ENCODE measurements around the gene DDRGK1.
A peak's percentile ranks its signal among the peaks of the same experiment; 100 is the strongest.

The DDRGK1 gene

DNA sequence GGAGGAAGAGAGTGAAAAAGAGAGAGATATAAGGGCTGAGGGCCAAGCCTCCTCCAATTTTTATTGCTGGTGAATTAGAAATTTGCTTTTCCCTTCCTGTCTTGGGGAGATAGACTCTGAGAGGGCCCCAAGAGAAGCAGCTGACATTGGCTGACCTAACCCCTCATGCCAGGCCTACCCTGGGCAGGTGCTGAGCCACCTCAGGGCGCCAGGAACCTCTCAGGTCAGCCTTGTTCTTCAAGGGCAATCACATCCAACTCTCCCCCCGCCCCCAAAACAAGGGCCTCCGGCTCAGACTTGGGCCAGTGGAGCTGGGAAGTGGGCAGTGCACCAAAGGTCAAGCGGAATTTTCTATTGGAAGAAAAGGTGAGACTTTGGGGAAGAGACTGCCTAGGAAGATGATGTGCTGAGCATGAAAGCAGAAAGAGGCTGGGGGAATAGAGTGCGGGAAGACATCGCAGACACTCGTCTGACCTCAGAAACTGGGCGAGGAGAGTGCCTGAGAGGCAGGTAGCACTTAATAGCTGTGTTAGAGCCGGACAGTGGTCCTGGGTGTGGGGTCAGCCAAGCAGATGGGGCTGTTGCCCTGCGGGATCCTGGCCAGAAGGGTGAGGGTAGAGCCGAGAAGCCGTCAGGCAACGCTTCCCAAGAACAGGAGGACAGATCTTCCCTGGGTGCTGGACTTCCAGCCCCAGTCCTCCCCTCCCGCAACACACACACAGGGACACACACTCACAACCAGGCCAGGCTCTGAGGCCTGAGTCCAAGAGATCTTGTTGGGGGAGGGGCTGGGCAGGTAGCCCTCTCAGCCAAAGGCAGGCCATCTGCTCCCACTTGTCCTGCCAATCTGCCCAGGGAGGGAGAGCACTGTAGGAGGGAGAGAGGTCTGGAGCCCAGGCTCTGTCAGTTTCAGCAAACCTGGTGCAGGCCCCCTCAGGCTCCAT is 41.1 kb downstream of the DDRGK1 start:
- Histone ChIP-seq H2BK120ac (ENCODE audit: low read depth, low read length) (no peak overlapping the region), H2BK5ac (ENCODE audit: low read length) (no peak overlapping the region), H4K8ac (ENCODE audit: low read depth, low read length) (no peak overlapping the region), H3K9ac (ENCODE audit: low read depth, low read length, poor library complexity) (no peak overlapping the region), H2AFZ (ENCODE audit: low read length) (no peak overlapping the region), H2BK15ac (ENCODE audit: low read length) (no peak overlapping the region), H2BK12ac (ENCODE audit: low read length) (no peak overlapping the region), H3K4me1 (ENCODE audit: control insufficient read depth in 2 of 2, insufficient read depth in 1 of 2, low read depth in 1 of 2, low read length in 2 of 2) (peaks cover 4 to 5% of the 10 kb centered on the region in 2 donors), H3K4me3 (ENCODE audit: low read length in 2 of 2) (no peak overlapping the region), H3K18ac (ENCODE audit: low read length) (no peak overlapping the region), H3K9me3 (replicated peaks in 1 of 2; ENCODE audit: control insufficient read depth in 2 of 2, insufficient read depth in 1 of 2, low read depth in 1 of 2, low read length in 2 of 2) (no peaks in the 10 kb centered on the region), H4K91ac (ENCODE audit: low read depth, low read length, poor library complexity) (no peak overlapping the region), H3K79me1 (ENCODE audit: low read depth, low read length) (peaks cover 10% of the 10 kb centered on the region), H3K4me2 (ENCODE audit: insufficient read depth, low read length, poor library complexity, severe bottlenecking) (no peak overlapping the region), H3K14ac (ENCODE audit: low read length) (no peak overlapping the region), H3K4ac (ENCODE audit: low read length) (no peak overlapping the region), H2AK5ac (ENCODE audit: low read depth, low read length) (no peak overlapping the region), H3K36me3 (replicated peaks in 1 of 2; ENCODE audit: control insufficient read depth in 2 of 2, insufficient read depth in 2 of 2, low read length in 2 of 2) (no peaks in the 10 kb centered on the region), H3K27ac (replicated peaks; ENCODE audit: low read length) (no peak overlapping the region), H3K23ac (ENCODE audit: low read depth, low read length, poor library complexity) (no peak overlapping the region), H3K27me3 (ENCODE audit: control insufficient read depth in 3 of 3, insufficient read depth in 3 of 3, low read depth in 1 of 3, low read length in 3 of 3) (peaks cover 0 to 4% (median 0%) of the 10 kb centered on the region in 3 experiments)
- DNase-seq (ENCODE audit: low spot score), result no peak
- no CpG with 5 or more reads among the region's 14 CpGs for WGBS, 2 donors (ENCODE audit: extremely low coverage in 2 of 2, insufficient read length in 2 of 2, insufficient replicate concordance in 1 of 2)

DNA sequence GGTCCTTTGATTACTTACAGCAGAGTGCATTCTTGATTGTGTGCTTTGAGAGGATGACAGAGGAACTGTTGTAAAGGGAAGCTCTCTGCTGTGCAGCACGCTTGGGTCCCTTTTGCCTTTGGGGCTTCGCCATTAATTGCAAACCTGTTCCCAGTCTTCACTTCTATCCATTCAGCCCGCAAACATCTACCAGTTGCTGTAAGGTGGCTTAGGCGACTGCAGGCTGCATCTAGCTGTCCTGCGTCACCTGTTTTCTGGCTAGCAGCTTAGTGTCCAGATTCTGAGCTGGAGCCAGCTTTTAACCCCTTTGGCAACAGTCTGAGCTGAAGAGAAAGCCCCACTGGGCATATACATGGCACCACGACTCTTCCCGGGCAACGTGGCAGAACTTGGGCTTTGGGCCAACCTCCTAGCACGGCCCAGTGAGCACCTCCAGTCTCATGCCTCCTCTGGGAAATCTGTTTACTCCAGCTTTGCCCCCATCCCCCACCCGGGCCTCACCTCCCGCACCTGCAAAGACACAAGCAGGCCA is 42.3 kb downstream of the DDRGK1 start:
- Histone ChIP-seq H3K14ac (ENCODE audit: low read length) (no peak overlapping the region), H3K9ac (ENCODE audit: low read depth, low read length, poor library complexity) (no peak overlapping the region), H3K4me2 (ENCODE audit: insufficient read depth, low read length, poor library complexity, severe bottlenecking) (no peak overlapping the region), H4K91ac (ENCODE audit: low read depth, low read length, poor library complexity) (no peak overlapping the region), H3K4me1 (ENCODE audit: control insufficient read depth in 2 of 2, insufficient read depth in 1 of 2, low read depth in 1 of 2, low read length in 2 of 2) (peaks cover 4% of the 10 kb centered on the region in 2 donors), H3K27ac (replicated peaks; ENCODE audit: low read length) (no peak overlapping the region), H3K9me3 (replicated peaks in 1 of 2; ENCODE audit: control insufficient read depth in 2 of 2, insufficient read depth in 1 of 2, low read depth in 1 of 2, low read length in 2 of 2) (no peaks in the 10 kb centered on the region), H2BK15ac (ENCODE audit: low read length) (no peak overlapping the region), H3K36me3 (replicated peaks in 1 of 2; ENCODE audit: control insufficient read depth in 2 of 2, insufficient read depth in 2 of 2, low read length in 2 of 2) (no peaks in the 10 kb centered on the region), H4K8ac (ENCODE audit: low read depth, low read length) (no peak overlapping the region), H3K27me3 (ENCODE audit: control insufficient read depth in 3 of 3, insufficient read depth in 3 of 3, low read depth in 1 of 3, low read length in 3 of 3) (no peaks in the 10 kb centered on the region), H3K23ac (ENCODE audit: low read depth, low read length, poor library complexity) (no peak overlapping the region), H2BK120ac (ENCODE audit: low read depth, low read length) (no peak overlapping the region), H3K4me3 (ENCODE audit: low read length in 2 of 2) (peak overlapping the region in 1 of 2 donors; percentile 23), H2BK12ac (ENCODE audit: low read length) (no peak overlapping the region), H3K4ac (ENCODE audit: low read length) (no peak overlapping the region), H3K79me1 (ENCODE audit: low read depth, low read length) (peaks cover 8% of the 10 kb centered on the region), H2BK5ac (ENCODE audit: low read length) (no peak overlapping the region), H3K18ac (ENCODE audit: low read length) (no peak overlapping the region), H2AK5ac (ENCODE audit: low read depth, low read length) (no peak overlapping the region), H2AFZ (ENCODE audit: low read length) (no peak overlapping the region)
- WGBS, 2 donors (ENCODE audit: extremely low coverage in 2 of 2, insufficient read length in 2 of 2, insufficient replicate concordance in 1 of 2), result no CpG with 5 or more reads among the region's 11 CpGs
- no peak for DNase-seq (ENCODE audit: low spot score)

DNA sequence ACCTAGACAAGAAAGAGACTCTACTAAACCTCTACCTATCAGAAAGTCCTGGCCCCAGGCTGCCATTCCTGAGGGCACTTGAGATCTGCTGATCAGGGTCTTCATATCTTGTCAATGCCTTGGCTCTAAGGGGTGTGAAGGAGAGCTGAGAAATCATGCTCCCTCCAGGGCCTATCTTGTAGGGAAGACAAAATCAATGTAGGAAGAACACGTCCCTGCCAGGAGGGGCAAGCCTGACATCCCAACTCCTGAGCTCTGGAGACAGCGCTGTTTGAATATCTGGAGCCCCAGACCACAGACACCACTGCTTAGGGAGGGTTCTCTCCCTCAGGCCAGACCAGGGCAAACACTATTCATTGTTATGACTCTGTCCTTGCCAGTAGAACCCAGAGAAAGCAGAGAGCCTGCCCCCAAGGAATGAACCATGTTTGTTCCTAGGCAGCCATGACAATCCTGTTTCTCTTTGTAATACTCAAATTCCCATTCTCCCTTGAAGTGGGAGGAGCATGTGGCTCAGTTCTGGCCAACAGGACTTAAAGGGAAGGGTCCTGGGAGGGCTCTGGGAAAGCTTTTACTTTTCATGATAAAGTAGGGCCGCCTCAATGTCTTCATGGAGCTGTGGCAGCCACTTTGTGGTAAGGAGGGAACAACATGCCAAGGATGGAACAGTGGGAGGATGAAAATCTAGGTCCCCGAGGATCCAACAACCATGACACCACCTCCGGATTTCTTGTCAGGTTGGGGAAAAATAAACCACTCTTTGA is 43.0 kb downstream of the DDRGK1 start:
- no peak overlapping the region for H4K91ac ChIP-seq (ENCODE audit: low read depth, low read length, poor library complexity)
- H2AFZ ChIP-seq (ENCODE audit: low read length), result peak overlapping the region; percentile 49
- no peak overlapping the region for H4K8ac ChIP-seq (ENCODE audit: low read depth, low read length)
- no peak overlapping the region for H3K27ac ChIP-seq (replicated peaks; ENCODE audit: low read length)
- H3K27me3 ChIP-seq (ENCODE audit: control insufficient read depth in 3 of 3, insufficient read depth in 3 of 3, low read depth in 1 of 3, low read length in 3 of 3), result no peaks in the 10 kb centered on the region
- H3K9me3 ChIP-seq (replicated peaks in 1 of 2; ENCODE audit: control insufficient read depth in 2 of 2, insufficient read depth in 1 of 2, low read depth in 1 of 2, low read length in 2 of 2), result no peaks in the 10 kb centered on the region
- H3K36me3 ChIP-seq (replicated peaks in 1 of 2; ENCODE audit: control insufficient read depth in 2 of 2, insufficient read depth in 2 of 2, low read length in 2 of 2), result no peaks in the 10 kb centered on the region
- H3K4me3 ChIP-seq (ENCODE audit: low read length in 2 of 2), result no peak overlapping the region
- H2BK5ac ChIP-seq (ENCODE audit: low read length), result no peak overlapping the region
- H2AK5ac ChIP-seq (ENCODE audit: low read depth, low read length), result no peak overlapping the region
- peaks cover 8% of the 10 kb centered on the region for H3K79me1 ChIP-seq (ENCODE audit: low read depth, low read length)
- no CpG with 5 or more reads among the region's 5 CpGs for WGBS, 2 donors (ENCODE audit: extremely low coverage in 2 of 2, insufficient read length in 2 of 2, insufficient replicate concordance in 1 of 2)
- H3K4me1 ChIP-seq (ENCODE audit: control insufficient read depth in 2 of 2, insufficient read depth in 1 of 2, low read depth in 1 of 2, low read length in 2 of 2), result peaks cover 4% of the 10 kb centered on the region in 2 donors
- H3K4ac ChIP-seq (ENCODE audit: low read length), result no peak overlapping the region
- H2BK12ac ChIP-seq (ENCODE audit: low read length), result no peak overlapping the region
- no peak overlapping the region for H3K23ac ChIP-seq (ENCODE audit: low read depth, low read length, poor library complexity)
- H3K4me2 ChIP-seq (ENCODE audit: insufficient read depth, low read length, poor library complexity, severe bottlenecking), result no peak overlapping the region
- no peak overlapping the region for H3K14ac ChIP-seq (ENCODE audit: low read length)
- no peak for DNase-seq (ENCODE audit: low spot score)
- H2BK15ac ChIP-seq (ENCODE audit: low read length), result no peak overlapping the region
- H3K9ac ChIP-seq (ENCODE audit: low read depth, low read length, poor library complexity), result no peak overlapping the region
- no peak overlapping the region for H3K18ac ChIP-seq (ENCODE audit: low read length)
- H2BK120ac ChIP-seq (ENCODE audit: low read depth, low read length), result no peak overlapping the region

DNA sequence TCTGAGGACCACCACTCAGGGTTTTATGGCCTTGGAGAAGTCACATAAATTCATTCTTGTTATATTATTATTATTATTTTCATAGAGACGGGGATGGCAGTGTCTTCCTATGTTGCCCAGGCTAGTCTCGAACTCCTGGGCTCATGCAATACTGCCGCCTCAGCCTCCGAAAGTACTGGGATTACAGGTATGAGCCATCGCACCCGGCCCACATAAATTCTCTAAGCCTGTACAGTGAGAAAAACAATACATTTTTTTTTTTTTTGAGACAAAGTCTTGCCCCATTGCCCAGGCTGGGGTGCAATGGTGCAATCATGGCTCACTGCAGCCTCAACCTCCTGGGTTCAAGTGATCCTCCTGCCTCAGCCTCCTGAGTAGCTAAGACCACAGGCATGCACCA is 44.1 kb downstream of the DDRGK1 start:
- Histone ChIP-seq H3K4ac (ENCODE audit: low read length) (no peak overlapping the region), H3K9ac (ENCODE audit: low read depth, low read length, poor library complexity) (no peak overlapping the region), H3K4me3 (ENCODE audit: low read length in 2 of 2) (peak overlapping the region in 1 of 2 donors; percentile 88), H3K23ac (ENCODE audit: low read depth, low read length, poor library complexity) (no peak overlapping the region), H3K27ac (replicated peaks; ENCODE audit: low read length) (no peak overlapping the region), H3K36me3 (replicated peaks in 1 of 2; ENCODE audit: control insufficient read depth in 2 of 2, insufficient read depth in 2 of 2, low read length in 2 of 2) (peaks cover 0 to 5% of the 10 kb centered on the region in 2 donors), H3K4me2 (ENCODE audit: insufficient read depth, low read length, poor library complexity, severe bottlenecking) (no peak overlapping the region), H2BK120ac (ENCODE audit: low read depth, low read length) (no peak overlapping the region), H3K9me3 (replicated peaks in 1 of 2; ENCODE audit: control insufficient read depth in 2 of 2, insufficient read depth in 1 of 2, low read depth in 1 of 2, low read length in 2 of 2) (no peaks in the 10 kb centered on the region), H3K14ac (ENCODE audit: low read length) (no peak overlapping the region), H2AFZ (ENCODE audit: low read length) (no peak overlapping the region), H3K27me3 (ENCODE audit: control insufficient read depth in 3 of 3, insufficient read depth in 3 of 3, low read depth in 1 of 3, low read length in 3 of 3) (no peaks in the 10 kb centered on the region), H4K8ac (ENCODE audit: low read depth, low read length) (no peak overlapping the region), H2BK15ac (ENCODE audit: low read length) (no peak overlapping the region), H3K18ac (ENCODE audit: low read length) (no peak overlapping the region), H4K91ac (ENCODE audit: low read depth, low read length, poor library complexity) (no peak overlapping the region), H2AK5ac (ENCODE audit: low read depth, low read length) (no peak overlapping the region), H3K4me1 (ENCODE audit: control insufficient read depth in 2 of 2, insufficient read depth in 1 of 2, low read depth in 1 of 2, low read length in 2 of 2) (peaks cover 4% of the 10 kb centered on the region in 2 donors), H3K79me1 (ENCODE audit: low read depth, low read length) (peaks cover 8% of the 10 kb centered on the region), H2BK5ac (ENCODE audit: low read length) (no peak overlapping the region), H2BK12ac (ENCODE audit: low read length) (no peak overlapping the region)
- WGBS, 2 donors (ENCODE audit: extremely low coverage in 2 of 2, insufficient read length in 2 of 2, insufficient replicate concordance in 1 of 2), result no CpG with 5 or more reads among the region's 6 CpGs
- no peak for DNase-seq (ENCODE audit: low spot score)
